ENCODE results near the gene SPEG.
A peak's percentile ranks its signal among the peaks of the same experiment; 100 is the strongest.
"Not testable (repeated sequence)": the region's sequence is repeated elsewhere in the genome, so short reads cannot be mapped to it uniquely, and the experiment has no call there.

Gene SPEG

GRCh38 chr2:219434718-219435525 is at the start of gene SPEG:
Gene SPEG (plus strand): TSS chr2:219434843. CDS start chr2:219434978, 135 bp downstream.
- DNase-seq (ENCODE audit: low spot score): no peak

GRCh38 chr2:219384859-219385258 is 49.8 kb upstream of the SPEG start:
- no peak for DNase-seq (ENCODE audit: low spot score)

DNA sequence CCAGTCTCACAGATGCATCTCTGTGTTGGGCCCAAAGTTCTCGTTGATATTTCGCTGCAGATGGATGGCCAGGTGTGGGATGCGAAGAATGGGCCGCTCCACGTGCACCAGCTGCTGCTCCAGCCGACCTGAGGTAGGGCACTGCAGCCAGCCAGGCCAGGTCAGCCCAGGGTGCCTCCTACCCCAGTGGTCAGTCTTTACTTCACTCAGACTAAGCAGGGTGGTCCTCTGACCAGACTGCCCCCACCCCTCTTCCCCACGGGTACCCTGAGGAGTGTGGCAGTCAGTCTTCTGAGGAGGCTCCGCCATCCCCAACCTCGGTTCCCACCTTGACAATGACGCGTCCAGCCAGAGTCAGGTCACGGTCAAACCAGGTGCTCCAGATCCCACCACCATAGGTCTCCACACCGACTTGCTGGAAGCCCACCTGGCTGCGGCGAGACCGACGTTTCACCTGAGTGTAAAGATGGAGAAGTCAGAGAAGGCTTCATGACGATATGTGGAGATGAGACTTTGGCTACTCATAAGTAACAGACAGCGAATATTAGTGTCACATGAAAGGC is 48.6 kb upstream of the SPEG start:
- no peak for DNase-seq (ENCODE audit: low spot score)

DNA sequence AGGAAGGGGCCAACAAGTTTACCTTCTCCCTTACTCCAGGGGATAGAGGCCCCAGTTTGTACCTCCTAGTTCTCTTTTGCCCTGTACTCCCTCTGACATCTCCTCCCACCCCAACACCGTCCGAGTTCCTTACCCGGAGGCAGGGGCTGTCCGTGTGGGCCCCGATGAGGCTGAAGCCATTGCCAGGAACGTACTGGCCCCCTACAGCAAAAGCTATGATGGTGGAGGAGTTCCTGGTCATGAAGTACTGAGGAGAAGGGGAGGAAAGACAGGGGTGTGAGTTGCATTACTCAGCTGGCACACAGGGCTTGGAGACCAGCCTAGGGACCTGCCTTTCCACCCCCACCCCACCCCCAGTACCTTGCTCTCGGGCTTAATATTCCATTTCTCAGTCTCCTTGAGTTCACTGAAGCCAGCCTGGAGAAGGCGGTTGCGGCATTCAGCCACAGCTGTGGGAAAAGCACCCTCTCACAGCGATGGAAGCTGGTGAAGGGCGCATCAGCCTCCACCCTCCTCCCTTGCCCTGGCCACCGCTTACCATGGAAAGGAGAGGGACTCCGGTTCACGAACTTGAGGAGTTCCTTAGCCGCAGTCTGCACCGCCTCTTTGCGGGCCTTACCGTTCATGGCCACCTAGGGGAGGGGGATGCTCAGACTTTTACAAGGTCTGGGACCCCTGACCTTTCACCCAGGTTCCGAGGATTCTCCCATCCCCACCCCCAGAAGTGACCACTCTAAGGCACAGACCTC is 47.9 kb upstream of the SPEG start:
- DNase-seq (ENCODE audit: low spot score): no peak

GRCh38 chr2:219387306-219388120 is 47.1 kb upstream of the SPEG start, which contains the start of gene DNPEP:
Gene DNPEP (minus strand): TSS chr2:219387912. CDS start chr2:219387794, 118 bp downstream.
- DNase-seq (ENCODE audit: low spot score): peak; percentile 47

- DNase-seq (ENCODE audit: low spot score): peak; percentile 95
Observed at GRCh38 chr2:219388121-219388906, 46.3 kb upstream of the SPEG start.

DNA sequence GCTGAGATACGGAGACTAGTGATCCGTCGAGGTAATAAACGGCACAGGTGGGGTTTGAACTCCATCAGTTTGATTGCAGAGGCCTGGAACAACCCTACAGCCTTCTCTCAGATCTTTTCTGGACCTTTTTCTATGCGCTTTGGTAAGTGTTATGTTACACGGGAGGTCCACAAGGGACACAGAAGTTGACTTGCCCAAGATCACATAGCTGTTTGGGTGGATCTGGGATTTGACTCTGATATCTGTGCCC is 45.8 kb upstream of the SPEG start:
- no peak for DNase-seq (ENCODE audit: low spot score)

DNA sequence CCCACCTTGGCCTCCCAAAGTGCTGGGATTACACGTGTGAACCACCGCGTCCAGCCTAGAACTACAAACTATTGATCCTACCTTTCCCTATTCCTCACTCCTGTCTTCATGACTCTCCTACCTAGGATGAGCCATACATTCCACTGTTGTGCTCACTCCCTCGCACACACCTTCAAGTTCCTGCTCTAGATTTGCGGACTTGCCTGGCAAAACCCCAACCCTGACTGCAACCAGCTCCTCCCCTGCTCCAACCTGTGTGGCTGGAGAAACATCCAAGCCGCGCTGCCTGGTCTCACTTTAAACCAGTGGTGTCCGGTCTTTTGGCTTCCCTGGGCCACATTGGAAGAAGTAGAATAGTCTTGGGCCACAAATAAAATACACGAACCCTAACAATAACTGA is 41.9 kb upstream of the SPEG start:
- no peak for DNase-seq (ENCODE audit: low spot score)

GRCh38 chr2:219395056-219395455 is 39.6 kb upstream of the SPEG start:
- DNase-seq (ENCODE audit: low spot score): not testable (repeated sequence)

DNA sequence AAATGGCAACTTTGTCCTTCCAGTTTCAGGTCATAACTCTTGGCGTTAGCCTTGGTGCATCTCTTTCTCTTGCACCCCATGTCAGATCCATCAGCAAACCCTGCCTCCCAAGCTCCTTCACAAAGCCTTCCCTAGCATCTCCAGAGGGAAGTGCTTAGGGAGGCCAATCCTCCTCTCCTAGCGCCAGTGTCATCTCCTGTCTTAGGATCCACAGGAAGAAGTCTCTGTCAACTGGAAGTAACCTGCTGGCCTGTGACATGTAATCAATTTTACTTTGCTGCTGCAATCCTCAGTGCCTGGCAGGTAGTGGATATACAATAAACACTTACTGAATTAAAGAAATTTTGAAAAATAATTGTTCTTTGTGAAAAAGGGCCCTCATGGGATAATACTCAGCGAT is 39.0 kb upstream of the SPEG start:
- no peak for DNase-seq (ENCODE audit: low spot score)

- DNase-seq (ENCODE audit: low spot score): no peak
Observed at GRCh38 chr2:219396863-219397457, 37.7 kb upstream of the SPEG start.

DNA sequence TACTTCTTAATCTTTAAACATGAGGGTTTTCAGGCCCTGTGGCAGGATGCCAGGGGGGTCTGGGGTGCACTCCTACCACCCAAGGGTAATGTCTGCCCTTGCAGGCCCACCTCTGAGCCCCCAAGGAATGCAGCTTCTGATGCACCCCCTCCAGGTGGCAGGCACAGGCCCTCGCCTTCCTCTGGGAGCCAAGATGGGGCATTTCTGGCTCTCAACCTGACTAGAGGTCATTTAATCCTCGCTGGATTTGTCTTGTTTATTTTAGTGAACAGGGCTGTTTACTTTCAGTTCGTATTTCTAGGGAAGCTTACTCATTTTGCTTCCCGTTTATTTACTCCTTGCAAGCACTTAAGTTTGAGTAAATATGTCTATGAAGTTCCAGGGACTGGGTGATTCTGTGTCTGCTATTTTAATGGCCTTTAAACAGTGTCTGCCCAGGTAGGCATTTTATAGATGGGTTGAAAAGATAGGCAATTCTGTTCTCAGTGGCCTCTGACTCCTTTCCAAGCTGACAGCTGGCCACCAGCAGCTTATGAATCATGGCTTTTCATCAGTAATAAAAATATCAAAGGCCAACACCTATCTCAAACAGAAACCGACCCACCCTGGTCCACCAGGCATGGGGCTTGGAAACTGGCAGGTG is 35.8 kb upstream of the SPEG start:
- peak; percentile 75 for DNase-seq (ENCODE audit: low spot score)

DNA sequence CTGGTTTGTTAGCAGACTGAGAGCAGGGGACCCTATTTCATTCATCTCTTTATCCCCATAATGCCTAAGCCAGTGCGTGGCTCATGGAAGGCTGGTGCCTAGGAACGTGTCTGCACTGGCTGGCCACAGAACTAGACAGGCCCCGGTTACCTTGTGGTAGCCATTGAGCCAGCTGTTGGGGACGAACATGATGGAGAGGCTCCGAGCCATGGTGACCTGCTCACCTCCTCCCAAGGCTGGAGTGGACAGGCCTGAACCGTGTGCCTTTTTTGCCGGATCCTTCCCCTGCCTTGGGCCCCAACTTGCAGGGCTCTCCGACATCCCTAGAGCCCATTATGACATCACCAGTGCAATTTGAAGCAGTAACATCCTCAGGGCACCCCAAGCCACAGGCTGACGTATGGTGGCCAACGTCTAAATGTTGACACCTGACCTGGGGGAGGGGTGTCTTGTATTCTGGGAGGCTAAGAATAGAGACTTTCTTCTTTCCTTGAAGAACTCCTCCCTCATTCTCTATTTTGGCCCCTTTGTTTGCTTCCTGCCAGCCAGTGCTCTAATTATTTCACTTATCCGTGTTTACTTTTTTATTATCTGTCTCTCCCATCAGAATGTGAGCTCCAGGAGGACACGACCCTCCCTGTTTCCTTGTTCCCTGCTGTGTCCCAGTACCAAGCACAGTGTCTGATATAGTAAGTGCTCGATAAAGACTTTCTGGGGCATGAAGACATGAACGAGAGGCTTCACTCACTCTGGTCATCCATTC is 34.7 kb upstream of the SPEG start:
- no peak for DNase-seq (ENCODE audit: low spot score)

GRCh38 chr2:219400562-219400961 is 34.1 kb upstream of the SPEG start:
- no peak for DNase-seq (ENCODE audit: low spot score)

- no peak for DNase-seq (ENCODE audit: low spot score)
Observed at GRCh38 chr2:219401606-219402005, 33.0 kb upstream of the SPEG start.

DNA sequence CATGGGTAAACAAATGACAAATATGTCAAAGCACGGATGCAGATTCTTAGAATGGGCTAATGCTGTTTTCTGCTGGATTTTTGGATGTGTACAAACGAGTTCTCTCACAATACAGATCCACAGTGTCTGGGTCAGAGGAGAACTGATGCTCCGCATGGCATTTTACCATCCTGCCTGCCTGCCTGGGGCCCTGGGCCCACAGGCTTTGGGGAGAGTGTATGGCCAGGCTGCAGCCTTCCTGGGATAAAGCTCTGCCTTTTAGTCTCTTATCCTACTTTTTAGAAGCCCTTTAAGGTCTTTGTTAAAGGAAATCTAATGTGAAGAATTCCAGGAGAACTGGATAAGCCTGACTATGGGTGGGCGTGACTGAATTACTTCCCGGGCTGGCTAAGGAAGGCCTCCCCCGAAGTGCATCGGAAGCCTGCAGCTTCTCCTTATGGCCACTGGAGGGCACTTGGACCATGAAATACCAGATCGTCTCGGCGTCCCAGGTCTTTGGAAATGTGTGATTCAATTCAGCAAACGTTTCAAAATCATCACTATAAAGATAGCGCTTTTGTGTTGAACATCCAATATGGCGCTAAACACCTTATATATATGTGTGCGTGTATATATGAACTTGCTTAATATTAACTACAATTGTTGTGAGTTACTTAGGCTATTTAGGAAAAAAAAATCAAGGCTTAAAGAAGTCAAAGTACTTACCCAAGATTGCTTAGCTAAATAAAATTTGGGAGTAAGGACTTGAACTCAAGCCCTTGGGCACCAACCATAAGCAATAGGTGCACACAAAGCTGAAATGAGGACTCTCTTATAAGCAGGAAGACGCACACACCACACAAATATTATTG is 31.8 kb upstream of the SPEG start:
- DNase-seq (ENCODE audit: low spot score): peak; percentile 87

DNA sequence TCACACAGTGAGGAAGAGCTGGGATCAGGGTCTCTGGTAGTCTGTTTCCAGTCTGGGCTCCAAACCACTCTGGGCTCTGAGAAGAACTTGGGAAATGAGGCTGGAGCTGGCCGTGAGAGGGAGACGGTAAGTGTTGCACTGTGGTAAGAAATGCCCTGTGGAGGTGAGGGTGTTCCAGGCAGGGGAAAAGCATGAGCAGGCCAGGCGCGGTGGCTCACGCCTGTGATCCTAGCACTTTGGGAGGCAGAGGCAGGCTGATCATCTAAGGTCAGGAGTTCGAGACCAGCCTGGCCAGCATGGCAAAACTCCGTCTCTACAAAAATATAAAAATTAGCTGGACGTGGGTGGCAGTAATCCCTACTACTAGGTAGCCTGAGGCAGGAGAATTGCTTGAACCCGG is 30.8 kb upstream of the SPEG start:
- DNase-seq (ENCODE audit: low spot score): no peak

DNA sequence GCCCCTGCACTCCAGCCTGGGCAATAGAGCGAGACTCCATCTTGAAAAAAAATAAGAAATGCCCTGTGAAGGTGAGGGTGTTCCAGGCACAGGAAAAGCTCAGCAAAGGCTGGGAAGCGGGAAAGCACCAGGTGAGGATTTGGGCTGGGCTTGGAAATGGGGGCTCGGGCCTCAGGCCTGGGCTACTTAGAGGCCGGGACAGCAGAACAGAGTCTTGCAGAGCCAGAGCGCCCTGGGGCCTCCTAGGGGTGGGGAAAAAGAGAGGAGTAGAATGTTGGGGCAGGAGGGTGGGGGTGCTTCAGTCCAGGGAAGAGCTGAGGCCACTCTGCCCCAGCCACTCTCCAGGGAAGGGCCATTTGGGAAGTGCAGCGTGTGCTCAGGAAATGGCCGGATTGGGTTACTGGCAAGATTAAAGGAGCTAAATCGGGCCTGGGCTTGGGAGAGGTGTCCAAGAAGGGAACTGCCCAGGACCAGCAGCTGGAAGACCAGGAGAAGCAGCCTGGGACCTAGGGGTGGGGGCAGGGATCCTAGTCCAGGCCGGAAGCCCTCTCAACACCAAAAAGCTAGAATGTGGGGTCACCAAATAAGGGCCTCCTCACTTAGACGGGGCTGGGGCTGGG is 30.2 kb upstream of the SPEG start:
- no peak for DNase-seq (ENCODE audit: low spot score)
